ENCODE results near the gene SARM1. TPM values are rescaled to one million over a fixed set of nuclear protein-coding genes. Genes with fewer than 3 reads are reported as not detected.

Gene SARM1
- total RNA-seq, 3 donors from 2014 or later (not counting 1 experiment from before 2014, with no cell fraction given): 25.7 to 33.0 (median 26.2) TPM

DNA sequence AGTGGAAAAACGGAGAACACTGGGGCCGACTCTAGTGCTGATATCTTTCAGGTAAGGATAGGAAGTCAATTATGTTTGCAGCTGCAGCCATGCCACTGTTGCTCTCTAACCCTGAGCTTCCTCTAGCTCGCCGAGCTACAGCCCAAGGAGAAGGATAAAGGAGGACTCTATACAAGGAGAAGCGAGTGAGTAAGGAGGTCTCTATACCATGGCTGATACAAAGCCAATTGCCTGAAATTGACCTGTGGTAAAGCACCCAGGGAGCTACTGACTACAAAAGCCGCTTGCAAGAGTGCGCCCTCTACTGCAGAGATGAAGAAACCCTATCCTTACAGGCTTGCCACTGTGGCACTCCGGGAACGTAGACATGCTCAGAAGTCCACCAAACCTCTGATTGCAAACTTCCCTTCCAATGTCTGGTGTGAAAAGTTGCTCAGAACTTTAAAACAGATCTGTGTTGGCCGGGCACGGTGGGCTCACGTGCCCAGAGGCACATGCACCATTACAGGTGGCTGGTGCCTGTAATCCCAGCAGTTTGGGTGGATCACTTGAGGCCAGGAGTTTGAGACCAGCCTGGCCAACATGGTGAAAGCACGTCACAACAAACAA is 45.3 kb downstream of the SARM1 start:
- Mint-ChIP-seq H3K36me3 (no peaks in the 10 kb centered on the region), H3K27ac (no peak overlapping the region), H3K4me1 (peaks cover 8% of the 10 kb centered on the region in 2 donors), H3K9me3 (no peaks in the 10 kb centered on the region), H3K4me3 (no peak overlapping the region), H3K27me3 (ENCODE audit: low read depth in 2 of 2) (peaks cover 11 to 20% of the 10 kb centered on the region in 2 donors)
- no peaks in the 10 kb centered on the region for H3K9me3 ChIP-seq (ENCODE audit: control insufficient read depth, insufficient read depth, low read length)
- 18% methylated on average over 13 of the region's 13 CpGs for WGBS (ENCODE audit: insufficient coverage)
- no peaks in the 10 kb centered on the region for H3K4me1 ChIP-seq (ENCODE audit: control insufficient read depth, insufficient read depth, low read length)
- ATAC-seq: peak; percentile 71 to 84 (median 78)
- H3K36me3 ChIP-seq (ENCODE audit: control insufficient read depth, insufficient read depth, low read length): no peaks in the 10 kb centered on the region
- no peak overlapping the region for H3K27ac ChIP-seq (ENCODE audit: low read length)
- TF ChIP-seq, protein P1, sequence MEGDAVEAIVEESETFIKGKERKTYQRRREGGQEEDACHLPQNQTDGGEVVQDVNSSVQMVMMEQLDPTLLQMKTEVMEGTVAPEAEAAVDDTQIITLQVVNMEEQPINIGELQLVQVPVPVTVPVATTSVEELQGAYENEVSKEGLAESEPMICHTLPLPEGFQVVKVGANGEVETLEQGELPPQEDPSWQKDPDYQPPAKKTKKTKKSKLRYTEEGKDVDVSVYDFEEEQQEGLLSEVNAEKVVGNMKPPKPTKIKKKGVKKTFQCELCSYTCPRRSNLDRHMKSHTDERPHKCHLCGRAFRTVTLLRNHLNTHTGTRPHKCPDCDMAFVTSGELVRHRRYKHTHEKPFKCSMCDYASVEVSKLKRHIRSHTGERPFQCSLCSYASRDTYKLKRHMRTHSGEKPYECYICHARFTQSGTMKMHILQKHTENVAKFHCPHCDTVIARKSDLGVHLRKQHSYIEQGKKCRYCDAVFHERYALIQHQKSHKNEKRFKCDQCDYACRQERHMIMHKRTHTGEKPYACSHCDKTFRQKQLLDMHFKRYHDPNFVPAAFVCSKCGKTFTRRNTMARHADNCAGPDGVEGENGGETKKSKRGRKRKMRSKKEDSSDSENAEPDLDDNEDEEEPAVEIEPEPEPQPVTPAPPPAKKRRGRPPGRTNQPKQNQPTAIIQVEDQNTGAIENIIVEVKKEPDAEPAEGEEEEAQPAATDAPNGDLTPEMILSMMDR (IDR thresholded peaks at IDR 0.05): peak; percentile 67
- no peaks in the 10 kb centered on the region for H3K27me3 ChIP-seq (ENCODE audit: control insufficient read depth, insufficient read depth, low read length)
- intact Hi-C loops (cut with micrococcal nuclease): no loop called here
- no peak overlapping the region for H3K4me3 ChIP-seq (ENCODE audit: low read length)
- peak in 1 of 2 donors; percentile 73 for DNase-seq

DNA sequence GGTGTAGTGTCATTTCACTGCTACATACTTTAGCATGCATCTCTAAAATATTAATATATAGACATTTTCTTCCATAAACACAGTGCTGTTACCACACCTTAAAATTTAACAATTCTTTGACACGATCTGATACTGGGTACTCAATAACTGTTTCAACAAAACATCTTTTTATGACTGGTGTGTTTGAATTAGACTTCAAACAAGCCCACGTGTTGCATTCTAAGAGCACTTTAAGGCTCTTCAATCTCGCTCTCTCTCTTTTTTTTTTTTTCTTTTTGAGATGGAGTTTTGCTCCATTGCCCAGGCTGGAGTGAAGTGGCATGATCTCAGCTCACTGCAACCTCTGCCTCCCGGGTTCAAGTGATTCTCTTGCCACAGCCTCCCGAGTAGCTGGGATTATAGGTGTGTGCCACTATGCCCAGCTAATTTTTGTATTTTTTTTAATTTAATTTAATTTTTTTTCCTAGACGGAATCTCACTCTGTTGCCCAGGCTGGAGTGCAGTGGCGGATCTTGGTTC is 50.4 kb downstream of the SARM1 start:
- H3K4me1 Mint-ChIP-seq: peaks cover 3% of the 10 kb centered on the region in 2 donors
- 89% methylated on average over 6 of the region's 7 CpGs for WGBS (ENCODE audit: insufficient coverage)
- peaks cover 6 to 21% of the 10 kb centered on the region in 2 donors for H3K27me3 Mint-ChIP-seq (ENCODE audit: low read depth in 2 of 2)
- H3K4me3 Mint-ChIP-seq: no peak overlapping the region
- no peaks in the 10 kb centered on the region for H3K36me3 Mint-ChIP-seq
- no peaks in the 10 kb centered on the region for H3K36me3 ChIP-seq (ENCODE audit: control insufficient read depth, insufficient read depth, low read length)
- no peak for DNase-seq
- no peak overlapping the region for H3K4me3 ChIP-seq (ENCODE audit: low read length)
- intact Hi-C loops (cut with micrococcal nuclease): no loop called here
- TF ChIP-seq, protein P1 (IDR thresholded peaks at IDR 0.05): no peak
- no peak overlapping the region for H3K27ac ChIP-seq (ENCODE audit: low read length)
- no peaks in the 10 kb centered on the region for H3K4me1 ChIP-seq (ENCODE audit: control insufficient read depth, insufficient read depth, low read length)
- no peaks in the 10 kb centered on the region for H3K27me3 ChIP-seq (ENCODE audit: control insufficient read depth, insufficient read depth, low read length)
- no peak for ATAC-seq
- no peaks in the 10 kb centered on the region for H3K9me3 ChIP-seq (ENCODE audit: control insufficient read depth, insufficient read depth, low read length)
- no peak overlapping the region for H3K27ac Mint-ChIP-seq
- H3K9me3 Mint-ChIP-seq: no peaks in the 10 kb centered on the region

DNA sequence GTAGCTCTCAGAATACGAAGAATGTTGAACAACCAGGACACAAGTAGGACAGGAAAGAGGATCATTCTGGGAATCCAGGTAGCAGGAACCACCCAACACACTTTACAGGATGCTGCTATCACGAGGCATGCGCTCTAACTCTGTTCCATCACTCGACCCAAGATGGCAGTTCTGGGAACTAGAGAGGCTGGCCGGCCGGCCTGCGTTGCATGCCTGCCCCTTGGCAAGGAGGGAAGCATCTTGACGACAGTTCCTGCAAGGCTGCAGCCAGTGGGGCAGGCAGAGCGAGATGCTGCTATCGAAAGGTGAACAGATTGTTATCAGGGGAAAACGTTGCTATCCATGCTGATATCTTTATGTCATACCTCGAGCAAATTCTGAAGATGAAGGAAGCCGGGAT is 53.7 kb downstream of the SARM1 start:
- Mint-ChIP-seq H3K27me3 (ENCODE audit: low read depth in 2 of 2) (peaks cover 3 to 15% of the 10 kb centered on the region in 2 donors), H3K4me3 (no peak overlapping the region), H3K27ac (no peak overlapping the region), H3K9me3 (no peaks in the 10 kb centered on the region), H3K36me3 (no peaks in the 10 kb centered on the region), H3K4me1 (no peaks in the 10 kb centered on the region)
- Histone ChIP-seq H3K4me3 (ENCODE audit: low read length) (no peak overlapping the region), H3K36me3 (ENCODE audit: control insufficient read depth, insufficient read depth, low read length) (no peaks in the 10 kb centered on the region), H3K27me3 (ENCODE audit: control insufficient read depth, insufficient read depth, low read length) (no peaks in the 10 kb centered on the region), H3K27ac (ENCODE audit: low read length) (no peak overlapping the region), H3K4me1 (ENCODE audit: control insufficient read depth, insufficient read depth, low read length) (no peaks in the 10 kb centered on the region), H3K9me3 (ENCODE audit: control insufficient read depth, insufficient read depth, low read length) (no peaks in the 10 kb centered on the region)
- 89% methylated on average over 13 of the region's 13 CpGs for WGBS (ENCODE audit: insufficient coverage)
- ATAC-seq: no peak
- DNase-seq: no peak
- TF ChIP-seq, protein P1 (IDR thresholded peaks at IDR 0.05): no peak
- intact Hi-C loops (cut with micrococcal nuclease): no loop called here
